ENCODE results near the gene PAX3. TPM values are rescaled to one million over a fixed set of nuclear protein-coding genes. Genes with fewer than 3 reads are reported as not detected.

PAX3 gene
- total RNA-seq, 3 donors from 2014 or later = not detected

DNA sequence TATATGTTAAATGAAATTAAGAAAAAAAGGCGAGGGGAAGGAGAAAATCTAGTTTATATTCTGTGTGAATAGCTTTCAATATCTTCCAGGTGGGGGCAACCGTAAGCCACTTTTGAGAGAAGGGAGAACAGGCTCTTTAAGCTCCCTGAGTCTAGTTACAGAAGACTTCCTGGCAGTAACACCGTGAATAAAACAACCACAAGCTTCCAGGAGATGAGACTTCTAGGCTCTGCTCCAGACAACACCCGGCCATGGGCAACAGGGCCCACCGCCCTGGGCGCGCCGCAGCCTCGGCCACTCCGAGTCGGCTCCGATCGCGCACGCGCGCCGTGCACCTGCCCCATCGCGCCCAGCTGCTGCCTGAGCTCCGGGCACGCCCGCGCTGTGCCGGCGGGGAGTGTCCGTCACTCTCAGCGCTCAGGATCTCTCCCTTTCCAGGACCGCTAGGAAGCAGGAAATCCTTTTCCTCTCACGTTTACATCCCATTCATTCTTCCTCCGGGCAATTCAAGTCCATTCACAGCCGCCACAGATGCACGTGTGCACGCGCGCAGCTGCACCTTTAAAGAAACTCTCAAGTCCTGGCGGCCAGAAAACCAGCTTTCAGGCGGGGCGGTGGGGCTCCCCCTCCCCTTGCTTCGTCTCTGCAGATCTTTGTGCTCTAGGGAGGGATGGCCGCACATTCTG is 19.4 kb upstream of the PAX3 start:
- peak overlapping the region; percentile 77 for H3K4me3 Mint-ChIP-seq
- peaks cover 7% of the 10 kb centered on the region for H3K4me1 Mint-ChIP-seq (ENCODE audit: low read depth)
- H3K36me3 Mint-ChIP-seq (ENCODE audit: insufficient read depth) = no peaks in the 10 kb centered on the region
- peaks cover 69% of the 10 kb centered on the region for H3K27me3 Mint-ChIP-seq (ENCODE audit: low read depth)
- H3K9me3 Mint-ChIP-seq = no peaks in the 10 kb centered on the region
- ATAC-seq (peak; percentile 48 to 49), DNase-seq (no peak)

DNA sequence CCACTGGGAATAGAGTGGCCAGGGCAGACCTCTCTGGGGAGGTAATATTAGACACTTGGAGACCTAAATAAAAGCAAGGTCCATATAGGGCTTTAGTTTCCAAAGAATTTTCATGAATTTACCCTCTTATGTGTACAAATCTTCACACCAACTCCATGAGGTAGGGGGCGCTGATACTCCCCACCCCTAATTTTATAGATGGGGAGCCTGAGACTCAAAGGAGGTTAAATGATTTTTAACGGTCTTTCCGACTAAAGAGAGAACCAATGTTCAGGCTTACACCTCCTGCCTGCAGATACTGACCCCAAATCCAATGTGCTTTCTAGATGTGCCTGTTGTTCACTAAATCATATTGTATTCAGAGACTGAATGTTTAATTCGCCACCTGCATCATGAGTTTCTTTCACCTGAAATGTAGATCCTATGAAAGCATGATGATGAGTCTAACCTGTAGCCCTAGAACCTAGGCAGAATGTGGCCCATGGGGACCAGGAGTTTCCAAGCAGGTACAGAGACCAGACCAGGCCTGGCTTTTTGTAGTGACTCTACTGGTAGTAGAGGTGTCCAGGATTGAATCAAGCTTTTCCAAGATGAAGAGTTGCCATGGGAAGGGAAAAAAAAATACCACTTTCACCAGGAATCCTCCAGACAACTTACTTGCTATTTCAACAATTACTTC is 16.8 kb upstream of the PAX3 start:
- H3K27me3 Mint-ChIP-seq (ENCODE audit: low read depth) = peaks cover 70% of the 10 kb centered on the region
- no peaks in the 10 kb centered on the region for H3K36me3 Mint-ChIP-seq (ENCODE audit: insufficient read depth)
- H3K4me3 Mint-ChIP-seq = no peak overlapping the region
- H3K9me3 Mint-ChIP-seq = no peaks in the 10 kb centered on the region
- DNase-seq = no peak
- H3K4me1 Mint-ChIP-seq (ENCODE audit: low read depth) = peaks cover 6% of the 10 kb centered on the region
- ATAC-seq = no peak

GRCh38 chr2:222313816-222314215 is 15.0 kb upstream of the PAX3 start:
- Mint-ChIP-seq H3K27me3 (ENCODE audit: low read depth) (peaks cover 84% of the 10 kb centered on the region), H3K9me3 (no peaks in the 10 kb centered on the region), H3K4me3 (no peak overlapping the region), H3K36me3 (ENCODE audit: insufficient read depth) (no peaks in the 10 kb centered on the region), H3K4me1 (ENCODE audit: low read depth) (peaks cover 5% of the 10 kb centered on the region)
- DNase-seq (no peak), ATAC-seq (no peak)

DNA sequence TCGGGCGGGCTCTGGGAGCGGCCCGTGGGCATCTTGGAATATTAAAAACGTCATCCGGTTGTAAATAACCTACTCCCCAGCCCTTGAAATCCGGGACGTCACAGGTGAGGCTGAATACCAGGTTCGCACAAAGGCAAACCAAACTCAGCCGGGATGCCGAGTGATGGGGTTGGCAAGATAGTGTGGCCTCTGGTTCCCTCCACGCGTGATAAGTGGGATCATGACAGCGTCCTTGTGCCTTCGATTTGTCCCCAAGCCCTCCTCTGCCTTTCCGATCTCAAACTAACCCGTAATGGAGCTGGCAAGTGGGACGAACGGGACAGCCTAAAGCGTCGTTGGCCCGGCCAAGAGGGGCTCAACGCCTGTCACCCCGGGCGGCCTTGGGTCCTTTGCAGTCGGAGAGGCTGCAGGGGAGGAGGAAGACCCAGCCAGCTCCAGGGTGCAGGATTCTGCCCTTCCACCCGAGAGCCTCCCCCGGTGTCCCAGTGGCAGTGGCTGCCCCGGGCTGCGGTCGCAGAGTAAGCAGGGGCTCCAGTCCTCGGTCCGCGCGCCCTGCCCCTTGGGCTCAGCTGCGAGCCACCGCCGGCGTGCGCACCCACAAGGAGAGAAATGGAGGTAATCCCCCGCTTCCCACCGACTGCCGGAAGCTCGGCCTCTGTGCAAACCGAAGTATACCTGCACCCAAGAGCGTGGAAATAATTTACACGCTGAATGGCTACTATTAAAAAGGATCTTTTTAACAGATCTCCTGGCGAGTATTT is 13.4 kb upstream of the PAX3 start:
- no peaks in the 10 kb centered on the region for H3K9me3 Mint-ChIP-seq
- peaks cover 3% of the 10 kb centered on the region for H3K4me1 Mint-ChIP-seq (ENCODE audit: low read depth)
- DNase-seq (no peak), ATAC-seq (no peak)
- peaks cover 89% of the 10 kb centered on the region for H3K27me3 Mint-ChIP-seq (ENCODE audit: low read depth)
- H3K4me3 Mint-ChIP-seq = no peak overlapping the region
- H3K36me3 Mint-ChIP-seq (ENCODE audit: insufficient read depth) = no peaks in the 10 kb centered on the region

DNA sequence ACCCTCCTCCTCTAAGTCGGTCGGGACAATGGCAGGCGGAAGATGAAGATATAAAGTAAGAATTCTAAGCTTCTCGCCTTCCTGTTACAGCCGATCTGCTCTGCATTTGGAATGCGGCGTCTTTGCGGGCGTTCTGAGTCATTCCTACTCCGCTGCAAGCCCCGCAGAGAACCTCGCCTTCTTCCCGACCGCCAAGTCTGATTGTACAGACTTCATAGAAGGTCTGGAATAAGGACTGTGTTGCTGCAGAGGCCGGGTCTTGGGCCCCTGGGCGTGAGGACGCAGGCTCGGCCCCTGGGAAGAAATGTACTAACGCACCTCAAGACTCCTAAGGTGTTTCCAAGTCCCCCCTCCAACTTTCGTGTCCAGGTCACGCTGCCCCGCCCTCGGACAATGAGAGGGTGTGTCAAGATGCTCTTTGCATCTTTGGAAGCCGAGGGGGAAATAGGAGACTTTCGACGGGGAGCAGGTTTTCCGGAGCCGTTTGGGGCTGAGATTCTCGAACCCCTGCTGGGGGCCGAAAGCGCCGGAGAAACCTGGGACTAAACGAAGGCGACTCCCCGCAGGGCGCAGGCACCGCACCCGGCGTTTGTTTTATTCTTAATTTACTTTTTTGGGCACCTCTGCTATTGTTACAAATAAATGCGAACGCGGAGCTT is 12.7 kb upstream of the PAX3 start:
- no peaks in the 10 kb centered on the region for H3K36me3 Mint-ChIP-seq (ENCODE audit: insufficient read depth)
- no peaks in the 10 kb centered on the region for H3K9me3 Mint-ChIP-seq
- H3K4me3 Mint-ChIP-seq = no peak overlapping the region
- ATAC-seq (no peak), DNase-seq (no peak)
- H3K27me3 Mint-ChIP-seq (ENCODE audit: low read depth) = peaks cover 93% of the 10 kb centered on the region
- H3K4me1 Mint-ChIP-seq (ENCODE audit: low read depth) = peaks cover 7% of the 10 kb centered on the region

GRCh38 chr2:222310747-222311318 is 12.0 kb upstream of the PAX3 start:
- peaks cover 95% of the 10 kb centered on the region for H3K27me3 Mint-ChIP-seq (ENCODE audit: low read depth)
- no peak overlapping the region for H3K4me3 Mint-ChIP-seq

GRCh38 chr2:222309766-222310165 is 11.0 kb upstream of the PAX3 start:
- Mint-ChIP-seq H3K4me3 (no peak overlapping the region), H3K27me3 (ENCODE audit: low read depth) (peaks cover 94% of the 10 kb centered on the region), H3K9me3 (no peaks in the 10 kb centered on the region), H3K4me1 (ENCODE audit: low read depth) (peaks cover 19% of the 10 kb centered on the region), H3K36me3 (ENCODE audit: insufficient read depth) (no peaks in the 10 kb centered on the region)
- ATAC-seq (no peak), DNase-seq (no peak)

More at GRCh38 chr2:222310747-222311318, 12.0 kb upstream of the PAX3 start:
- Mint-ChIP-seq H3K36me3 (ENCODE audit: insufficient read depth) (no peaks in the 10 kb centered on the region), H3K4me1 (ENCODE audit: low read depth) (peaks cover 11% of the 10 kb centered on the region), H3K9me3 (no peaks in the 10 kb centered on the region)
- ATAC-seq (no peak), DNase-seq (no peak)

DNA sequence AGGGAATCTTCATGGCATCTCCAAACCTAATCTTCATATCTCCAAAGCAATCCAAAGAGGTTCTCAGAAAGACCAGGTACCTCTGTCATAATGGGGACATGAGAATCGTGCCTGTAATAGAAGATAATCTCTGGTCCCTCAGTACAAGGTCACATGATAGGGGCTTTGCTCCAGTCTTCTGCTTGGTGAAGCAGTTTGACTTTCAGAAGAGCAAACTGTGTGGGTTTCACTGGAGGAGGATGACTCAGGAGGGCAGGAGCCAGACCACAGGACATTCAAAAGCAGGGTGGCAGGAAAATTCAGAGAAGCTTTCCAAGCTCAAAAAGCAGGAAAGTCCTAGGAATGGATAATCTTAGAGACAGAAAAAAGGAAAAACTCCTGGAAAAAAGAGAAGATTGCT is 10.6 kb upstream of the PAX3 start:
- Mint-ChIP-seq H3K4me1 (ENCODE audit: low read depth) (peaks cover 21% of the 10 kb centered on the region), H3K4me3 (no peak overlapping the region), H3K9me3 (no peaks in the 10 kb centered on the region), H3K27me3 (ENCODE audit: low read depth) (peaks cover 94% of the 10 kb centered on the region), H3K36me3 (ENCODE audit: insufficient read depth) (no peaks in the 10 kb centered on the region)
- DNase-seq = no peak
- no peak for ATAC-seq

DNA sequence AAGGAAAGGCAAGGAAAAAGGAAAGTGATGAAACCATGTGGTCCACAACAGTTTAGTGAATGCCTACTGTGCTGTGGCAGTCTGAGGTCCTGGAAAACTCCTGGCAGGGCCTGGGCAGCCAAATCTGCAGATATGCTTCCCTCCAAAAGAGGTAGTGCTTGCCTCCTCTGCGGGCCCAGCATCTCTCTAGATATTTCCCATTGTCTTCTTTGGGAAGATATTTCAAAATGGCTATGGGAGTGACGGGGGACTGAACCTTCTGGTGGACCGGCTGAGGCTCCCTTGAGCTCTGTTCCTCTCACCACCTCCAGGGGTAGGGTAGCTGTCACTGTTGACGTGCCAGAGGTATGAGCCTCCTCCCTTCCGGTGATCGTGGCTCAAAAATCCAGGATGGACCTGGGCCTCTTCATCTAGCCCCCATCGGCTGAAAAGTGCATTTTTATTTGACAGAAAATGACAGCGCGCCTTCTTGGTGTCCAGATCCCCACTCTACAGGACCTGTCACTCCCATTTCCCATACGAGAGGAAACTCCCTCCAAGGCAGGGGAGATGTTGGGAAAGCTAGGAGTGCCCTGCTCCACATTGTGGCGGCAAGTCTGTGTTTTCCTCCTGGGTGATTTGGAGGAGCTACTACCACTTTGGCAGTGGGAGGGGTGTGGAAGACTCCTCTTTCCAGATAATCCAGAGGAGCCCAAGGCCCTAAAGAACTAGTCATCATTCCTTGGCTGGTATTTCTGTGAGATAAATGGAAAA is 9.4 kb upstream of the PAX3 start:
- Mint-ChIP-seq H3K9me3 (no peaks in the 10 kb centered on the region), H3K27me3 (ENCODE audit: low read depth) (peaks cover 96% of the 10 kb centered on the region), H3K4me3 (no peak overlapping the region), H3K36me3 (ENCODE audit: insufficient read depth) (no peaks in the 10 kb centered on the region), H3K4me1 (ENCODE audit: low read depth) (peaks cover 24% of the 10 kb centered on the region)
- DNase-seq (no peak), ATAC-seq (no peak)

GRCh38 chr2:222307143-222307756 is 8.5 kb upstream of the PAX3 start:
- no peak overlapping the region for H3K4me3 Mint-ChIP-seq

DNA sequence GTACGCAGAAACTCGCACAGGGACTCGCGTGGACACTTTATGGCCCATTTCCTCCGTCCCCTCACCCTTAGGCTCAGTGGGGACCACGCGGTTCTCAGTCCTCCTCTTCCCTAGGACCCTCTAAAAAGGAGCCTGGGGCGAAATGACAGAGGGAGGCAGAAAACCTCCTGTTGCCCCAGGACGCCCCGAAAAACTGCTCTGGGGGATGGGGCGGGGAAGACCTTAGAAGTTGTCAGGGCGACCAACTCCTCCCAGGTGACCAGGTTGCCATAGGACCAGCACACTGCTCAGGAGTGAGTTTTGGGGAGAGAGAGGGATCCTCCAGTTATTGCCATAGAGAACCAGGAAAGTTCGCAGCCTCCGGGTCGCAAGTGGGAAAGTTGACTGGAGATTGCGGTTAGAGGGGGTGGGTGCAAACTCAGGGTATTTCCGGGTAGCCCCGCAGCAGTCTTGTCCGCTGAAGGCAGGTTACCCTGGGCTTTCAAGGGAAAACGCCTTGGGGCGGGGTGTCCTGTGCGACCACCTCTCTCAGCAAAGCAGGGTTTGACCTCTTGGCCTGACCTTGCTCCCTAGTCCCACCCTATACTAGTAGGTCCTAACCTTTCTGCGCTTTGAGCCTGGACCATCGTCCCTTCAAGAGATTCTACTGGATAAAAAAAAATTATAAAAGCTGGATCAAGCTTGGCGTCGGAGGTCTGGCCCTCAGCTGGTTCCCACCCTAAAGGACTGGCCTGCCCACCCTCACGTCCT is 7.8 kb upstream of the PAX3 start:
- Mint-ChIP-seq H3K4me3 (peak overlapping the region; percentile 75), H3K9me3 (no peaks in the 10 kb centered on the region), H3K27me3 (ENCODE audit: low read depth) (peaks cover 97% of the 10 kb centered on the region), H3K36me3 (ENCODE audit: insufficient read depth) (peaks cover 2% of the 10 kb centered on the region), H3K4me1 (ENCODE audit: low read depth) (peaks cover 31% of the 10 kb centered on the region)
- DNase-seq = no peak
- ATAC-seq = no peak

More at GRCh38 chr2:222307143-222307756, 8.5 kb upstream of the PAX3 start:
- Mint-ChIP-seq H3K27me3 (ENCODE audit: low read depth) (peaks cover 97% of the 10 kb centered on the region), H3K36me3 (ENCODE audit: insufficient read depth) (peaks cover 2% of the 10 kb centered on the region), H3K9me3 (no peaks in the 10 kb centered on the region), H3K4me1 (ENCODE audit: low read depth) (peaks cover 30% of the 10 kb centered on the region)
- ATAC-seq (peak; percentile 19 to 25), DNase-seq (no peak)

- Mint-ChIP-seq H3K4me3 (peak overlapping the region; percentile 75), H3K4me1 (ENCODE audit: low read depth) (peaks cover 31% of the 10 kb centered on the region), H3K27me3 (ENCODE audit: low read depth) (peaks cover 96% of the 10 kb centered on the region), H3K9me3 (no peaks in the 10 kb centered on the region), H3K36me3 (ENCODE audit: insufficient read depth) (peaks cover 2% of the 10 kb centered on the region)
- peak in 1 of 2 donors; percentile 29 for ATAC-seq
- DNase-seq = no peak
Measured at GRCh38 chr2:222305516-222306392, 7.0 kb upstream of the PAX3 start.

Measured in activated T-cell treated with anti-CD3 and anti-CD28 coated beads, Interleukin-2, amount 50 U/mL, for 4 hours (primary cell).